GM10266 (cell line): ENCODE data around the gene MPRIP.
A peak's percentile ranks its signal among the peaks of the same experiment; 100 is the strongest.

Source experiments
- DNase-seq: peaks from one replicate; pipeline ENCODE4 v3.0.0; 2012; ENCODE audit errors: extremely low spot score
- CTCF ChIP-seq: IDR thresholded peaks from 2 replicates; pipeline ENCODE4 v1.5.1; 2012; ENCODE audit warnings: mild to moderate bottlenecking, low read depth; ENCODE audit not compliant: control insufficient read depth, insufficient read depth; ENCODE audit errors: missing control alignments

MPRIP gene

DNA sequence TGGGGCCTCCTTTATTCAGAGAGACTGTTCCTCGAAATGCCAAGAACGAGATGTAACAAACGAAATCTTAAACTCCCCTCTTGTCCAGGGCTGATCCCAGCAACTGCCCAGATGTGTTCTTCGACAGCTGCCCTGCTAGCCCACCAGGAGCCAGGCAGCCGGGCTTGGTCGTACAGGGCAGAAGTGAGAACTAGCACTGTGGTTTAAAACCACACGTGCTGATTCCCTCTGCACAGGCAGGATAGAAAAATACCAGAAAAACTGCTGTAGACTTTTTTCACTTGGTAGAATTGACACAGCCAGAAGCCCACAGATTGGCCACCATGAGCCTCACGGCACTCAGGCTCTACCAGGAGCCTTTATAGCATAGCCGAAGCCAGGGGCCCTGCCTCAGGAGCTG, 130.7 kb downstream of the MPRIP start:
- TF ChIP-seq CTCF, result no peak
- DNase-seq, result no peak

GRCh38 chr17:17173921-17174320, 131.7 kb downstream of the MPRIP start:
- no peak for TF ChIP-seq CTCF
- DNase-seq, result no peak

DNA sequence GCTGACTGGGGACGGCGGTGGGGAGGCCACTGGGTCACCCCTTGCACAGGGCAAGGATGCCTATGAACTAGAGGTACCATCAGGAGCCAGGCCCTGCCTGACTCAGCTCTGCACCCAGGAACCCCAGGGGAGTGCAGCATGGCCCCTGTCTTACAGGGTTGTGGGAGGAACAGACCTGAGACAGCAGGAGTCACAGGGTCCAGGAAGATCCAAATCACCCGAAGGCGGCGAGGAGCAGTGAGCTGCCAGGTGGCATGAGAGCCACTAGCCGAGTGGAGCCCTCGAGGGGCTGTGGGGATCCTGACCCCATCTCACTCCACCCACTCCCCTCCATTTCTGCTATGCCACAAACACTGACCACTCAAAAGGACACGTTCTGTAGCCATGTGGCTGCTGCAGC, 133.1 kb downstream of the MPRIP start:
- TF ChIP-seq CTCF, result no peak
- DNase-seq, result no peak

DNA sequence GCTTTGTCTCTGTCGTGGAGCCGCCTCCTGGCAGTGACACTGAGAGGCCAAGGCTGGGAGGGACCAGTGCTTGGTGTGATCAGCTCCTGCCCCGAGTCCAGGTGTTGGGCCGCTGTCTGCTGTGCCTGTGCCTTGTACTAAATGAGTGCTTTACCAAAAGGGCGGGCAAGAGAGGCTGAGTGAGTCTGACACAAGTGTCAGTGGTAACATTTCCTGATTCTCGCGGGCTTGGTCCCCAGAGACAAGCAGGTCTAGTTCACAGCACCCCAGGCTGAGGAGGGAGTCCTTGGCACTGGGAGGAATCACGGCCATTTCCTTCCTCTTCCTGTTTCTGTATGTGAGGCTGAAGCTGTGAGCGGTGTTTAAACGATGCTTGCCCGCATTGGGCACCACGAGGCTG, 133.7 kb downstream of the MPRIP start:
- no peak for TF ChIP-seq CTCF
- DNase-seq, result no peak

DNA sequence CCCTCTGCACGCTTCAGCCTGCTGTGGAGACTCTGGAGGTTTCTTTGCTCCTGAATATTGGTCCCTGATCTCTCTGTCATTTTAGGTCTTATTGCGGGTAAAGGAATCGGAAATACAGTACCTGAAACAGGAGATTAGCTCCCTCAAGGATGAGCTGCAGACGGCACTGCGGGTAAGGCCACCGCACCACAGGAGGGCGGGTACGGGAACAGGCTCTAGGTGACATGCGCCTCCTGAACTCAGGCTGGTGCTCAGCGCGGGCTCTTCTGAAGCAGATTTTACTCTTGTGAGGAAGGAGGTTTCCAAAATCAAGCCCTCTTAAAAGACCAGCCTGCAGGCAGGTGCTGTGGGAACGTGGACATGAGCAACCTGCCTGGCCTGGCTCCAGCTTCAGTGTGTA, 134.1 kb downstream of the MPRIP start:
- DNase-seq, result no peak
- no peak for TF ChIP-seq CTCF

- no peak for DNase-seq
- no peak for TF ChIP-seq CTCF
Observed at GRCh38 chr17:17177176-17177575, 134.9 kb downstream of the MPRIP start.

- TF ChIP-seq CTCF, result no peak
- DNase-seq, result peak; percentile 76
Observed at GRCh38 chr17:17179371-17179827, 137.1 kb downstream of the MPRIP start.
